Measurements from ENCODE around the gene CSNK1D. TPM values are rescaled to one million over a fixed set of nuclear protein-coding genes. Genes with fewer than 3 reads are reported as not detected.

The CSNK1D gene
- total RNA-seq, 1 experiment from 2014 or later = 111 TPM

DNA sequence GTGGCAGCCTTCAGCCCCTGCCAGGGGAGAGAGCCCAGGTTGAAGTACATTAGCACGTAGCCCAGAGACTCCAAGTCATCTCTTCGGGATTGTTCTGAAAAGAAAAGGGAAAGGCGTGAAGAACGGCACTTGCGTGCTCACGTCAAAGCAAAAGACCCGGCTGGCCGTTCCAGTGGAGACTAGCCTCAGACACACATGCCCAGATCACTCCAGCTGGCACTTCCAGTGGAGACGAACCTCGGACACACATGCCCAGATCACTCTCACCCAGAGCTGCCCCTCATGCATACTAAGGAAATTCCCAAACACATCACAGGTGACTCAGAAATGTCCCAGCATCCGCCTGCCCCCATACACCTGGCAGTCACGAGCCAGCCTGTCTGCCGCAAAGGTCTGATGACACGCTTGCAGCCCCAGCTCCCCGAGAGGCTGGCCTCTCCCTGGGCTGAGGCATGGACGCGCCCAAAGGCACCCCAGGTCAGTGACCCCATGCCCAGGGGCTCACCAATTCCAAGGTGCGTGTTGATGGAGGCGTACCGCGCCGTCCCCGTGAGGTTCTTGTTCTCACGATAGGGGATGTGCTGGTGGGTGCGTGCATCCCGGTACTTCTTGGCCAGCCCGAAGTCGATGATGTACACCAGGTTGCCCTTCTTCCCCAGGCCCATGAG lies 20.9 kb downstream of the CSNK1D start (continued):
- TF ChIP-seq, protein P1, sequence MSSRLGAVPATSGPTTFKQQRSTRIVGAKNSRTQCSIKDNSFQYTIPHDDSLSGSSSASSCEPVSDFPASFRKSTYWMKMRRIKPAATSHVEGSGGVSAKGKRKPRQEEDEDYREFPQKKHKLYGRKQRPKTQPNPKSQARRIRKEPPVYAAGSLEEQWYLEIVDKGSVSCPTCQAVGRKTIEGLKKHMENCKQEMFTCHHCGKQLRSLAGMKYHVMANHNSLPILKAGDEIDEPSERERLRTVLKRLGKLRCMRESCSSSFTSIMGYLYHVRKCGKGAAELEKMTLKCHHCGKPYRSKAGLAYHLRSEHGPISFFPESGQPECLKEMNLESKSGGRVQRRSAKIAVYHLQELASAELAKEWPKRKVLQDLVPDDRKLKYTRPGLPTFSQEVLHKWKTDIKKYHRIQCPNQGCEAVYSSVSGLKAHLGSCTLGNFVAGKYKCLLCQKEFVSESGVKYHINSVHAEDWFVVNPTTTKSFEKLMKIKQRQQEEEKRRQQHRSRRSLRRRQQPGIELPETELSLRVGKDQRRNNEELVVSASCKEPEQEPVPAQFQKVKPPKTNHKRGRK (CRISPR knock-in tag; IDR thresholded peaks at IDR 0.05; ENCODE audit: borderline replicate concordance) = no peak
- no peak for TF ChIP-seq OVOL2 (CRISPR knock-in tag; IDR thresholded peaks at IDR 0.05; ENCODE audit: borderline replicate concordance)
- no peak for TF ChIP-seq ZNF317 (CRISPR knock-in tag; IDR thresholded peaks at IDR 0.05; ENCODE audit: borderline replicate concordance, low read depth)
- no peak for TF ChIP-seq ZNF423 (CRISPR knock-in tag; IDR thresholded peaks at IDR 0.05)

GRCh38 chr17:82250868-82251500 lies 22.5 kb downstream of the CSNK1D start:
- Mint-ChIP-seq H3K36me3 (peaks cover 69% of the 10 kb centered on the region), H3K4me1 (no peaks in the 10 kb centered on the region), H3K27ac (no peak overlapping the region), H3K27me3 (ENCODE audit: low read depth) (no peaks in the 10 kb centered on the region), H3K4me3 (no peak overlapping the region), H3K9me3 (peaks cover 4% of the 10 kb centered on the region; the same call in 1 of the 2 replicates)
- POLR2A ChIA-PET = no interaction called here
- CTCF ChIA-PET = no interaction called here
- ATAC-seq = no peak
- no peak for TF ChIP-seq KAT7 (CRISPR knock-in tag; IDR thresholded peaks at IDR 0.05; ENCODE audit: borderline replicate concordance)
- no peak for TF ChIP-seq SOX15 (CRISPR knock-in tag; IDR thresholded peaks at IDR 0.05)
- no peak for TF ChIP-seq ZBTB43 (CRISPR knock-in tag; IDR thresholded peaks at IDR 0.05)
- no peak for DNase-seq (ENCODE audit: low spot score)

DNA sequence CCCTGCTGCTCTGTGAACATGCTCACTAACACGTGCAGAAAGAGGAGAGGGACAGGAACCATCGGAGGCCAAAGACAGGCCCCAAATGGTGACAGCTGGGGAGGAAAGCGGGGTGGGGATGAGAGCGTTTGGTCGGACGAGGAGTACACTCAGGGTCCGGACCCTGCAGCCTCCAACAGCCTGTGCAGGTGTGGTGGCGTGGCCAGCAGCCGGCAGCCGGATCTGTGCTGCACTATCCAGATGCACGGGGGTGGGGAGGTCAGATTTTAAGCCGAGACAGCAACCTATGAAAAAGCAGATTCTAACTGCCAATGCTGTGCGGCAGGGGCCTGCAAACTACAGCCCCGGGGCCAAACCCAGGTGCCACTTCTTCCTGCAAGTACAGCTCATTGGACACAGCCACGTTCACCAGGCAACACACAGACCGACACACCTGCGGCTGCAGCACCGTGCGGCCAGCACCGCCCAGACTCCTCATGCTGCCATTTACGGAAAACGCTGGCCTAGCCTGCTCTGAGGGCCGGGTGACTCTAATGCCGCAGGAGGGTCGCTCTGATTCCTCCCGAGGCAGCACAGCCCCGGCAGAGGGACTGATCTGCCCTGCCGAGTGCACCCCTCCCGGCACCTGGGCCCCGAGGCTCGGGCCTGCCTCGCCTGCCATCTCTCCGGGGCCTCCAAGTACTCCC lies 23.5 kb downstream of the CSNK1D start:
- H3K9me3 Mint-ChIP-seq = no peaks in the 10 kb centered on the region
- no peak for ATAC-seq
- no peak overlapping the region for H3K27ac Mint-ChIP-seq
- ChIA-PET CTCF (no interaction called here), POLR2A (no interaction called here)
- H3K4me1 Mint-ChIP-seq = no peaks in the 10 kb centered on the region
- TF ChIP-seq GABPB1 (CRISPR knock-in tag; IDR thresholded peaks at IDR 0.05) = no peak
- TF ChIP-seq, protein P2, sequence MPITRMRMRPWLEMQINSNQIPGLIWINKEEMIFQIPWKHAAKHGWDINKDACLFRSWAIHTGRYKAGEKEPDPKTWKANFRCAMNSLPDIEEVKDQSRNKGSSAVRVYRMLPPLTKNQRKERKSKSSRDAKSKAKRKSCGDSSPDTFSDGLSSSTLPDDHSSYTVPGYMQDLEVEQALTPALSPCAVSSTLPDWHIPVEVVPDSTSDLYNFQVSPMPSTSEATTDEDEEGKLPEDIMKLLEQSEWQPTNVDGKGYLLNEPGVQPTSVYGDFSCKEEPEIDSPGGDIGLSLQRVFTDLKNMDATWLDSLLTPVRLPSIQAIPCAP (CRISPR knock-in tag; IDR thresholded peaks at IDR 0.05) = no peak
- 0 out of 2 replicates have a peak, but pooled peaks have one; percentile 21 for TF ChIP-seq PREB (CRISPR knock-in tag; IDR thresholded peaks at IDR 0.05; ENCODE audit: borderline replicate concordance)
- TF ChIP-seq, protein P3, sequence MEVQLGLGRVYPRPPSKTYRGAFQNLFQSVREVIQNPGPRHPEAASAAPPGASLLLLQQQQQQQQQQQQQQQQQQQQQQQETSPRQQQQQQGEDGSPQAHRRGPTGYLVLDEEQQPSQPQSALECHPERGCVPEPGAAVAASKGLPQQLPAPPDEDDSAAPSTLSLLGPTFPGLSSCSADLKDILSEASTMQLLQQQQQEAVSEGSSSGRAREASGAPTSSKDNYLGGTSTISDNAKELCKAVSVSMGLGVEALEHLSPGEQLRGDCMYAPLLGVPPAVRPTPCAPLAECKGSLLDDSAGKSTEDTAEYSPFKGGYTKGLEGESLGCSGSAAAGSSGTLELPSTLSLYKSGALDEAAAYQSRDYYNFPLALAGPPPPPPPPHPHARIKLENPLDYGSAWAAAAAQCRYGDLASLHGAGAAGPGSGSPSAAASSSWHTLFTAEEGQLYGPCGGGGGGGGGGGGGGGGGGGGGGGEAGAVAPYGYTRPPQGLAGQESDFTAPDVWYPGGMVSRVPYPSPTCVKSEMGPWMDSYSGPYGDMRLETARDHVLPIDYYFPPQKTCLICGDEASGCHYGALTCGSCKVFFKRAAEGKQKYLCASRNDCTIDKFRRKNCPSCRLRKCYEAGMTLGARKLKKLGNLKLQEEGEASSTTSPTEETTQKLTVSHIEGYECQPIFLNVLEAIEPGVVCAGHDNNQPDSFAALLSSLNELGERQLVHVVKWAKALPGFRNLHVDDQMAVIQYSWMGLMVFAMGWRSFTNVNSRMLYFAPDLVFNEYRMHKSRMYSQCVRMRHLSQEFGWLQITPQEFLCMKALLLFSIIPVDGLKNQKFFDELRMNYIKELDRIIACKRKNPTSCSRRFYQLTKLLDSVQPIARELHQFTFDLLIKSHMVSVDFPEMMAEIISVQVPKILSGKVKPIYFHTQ (CRISPR knock-in tag; IDR thresholded peaks at IDR 0.05) = no peak
- no peak for DNase-seq (ENCODE audit: low spot score)
- peaks cover 70% of the 10 kb centered on the region for H3K36me3 Mint-ChIP-seq
- no peaks in the 10 kb centered on the region for H3K27me3 Mint-ChIP-seq (ENCODE audit: low read depth)
- H3K4me3 Mint-ChIP-seq = no peak overlapping the region
